Right cardiac atrium (tissue), 5 donors: ENCODE measurements around the gene ZNF800. TPM values are rescaled to one million over a fixed set of nuclear protein-coding genes. Genes with fewer than 3 reads are reported as not detected.
A peak's percentile ranks its signal among the peaks of the same experiment; 100 is the strongest.

Experiments used
- ATAC-seq, 2 donors: fragments of 200-7000 bp; cut with Tn5 transposase; one replicate each; pipeline versions ENCODE4 v1.8.0 to v1.9.1; 2020; ENCODE audit warnings: moderate library complexity in 2 of 2, mild to moderate bottlenecking in 1 of 2
- DNase-seq, 3 donors: peaks; one replicate each; pipeline ENCODE4 v3.0.0-alpha.2; 2020
- H3K27ac ChIP-seq: one replicate; pipeline ENCODE4 v1.5.1; 2013; ENCODE audit warnings: mild to moderate bottlenecking, low read length, control low read depth, moderate library complexity
- H3K27me3 ChIP-seq: one replicate; pipeline ENCODE4 v1.6.1; 2013; ENCODE audit not compliant: control insufficient read depth, insufficient read depth
- H3K4me1 ChIP-seq: one replicate; pipeline ENCODE4 v1.6.1; 2013; ENCODE audit warnings: low read length; ENCODE audit not compliant: control insufficient read depth, insufficient read depth
- H3K4me3 ChIP-seq: one replicate; pipeline ENCODE4 v1.5.1; 2013; ENCODE audit warnings: low read length, control low read depth
- H3K9me3 ChIP-seq: one replicate; pipeline ENCODE4 v1.6.1; 2013; ENCODE audit warnings: low read length; ENCODE audit not compliant: control insufficient read depth
- WGBS: extraction: QIAGEN DNeasy Blood & Tissue Kit; methylation state at CpG from one replicate; pipeline ENCODE4 v1.1.7; 2013; 5-methylcytosine and 5-hydroxymethylcytosine counted together
- intact Hi-C, 4 donors: fragments of 100-400 bp; cut with DNase I; formaldehyde crosslinking; loops; one replicate each; pipeline versions ENCODE4 v1.11.0 to v1.14.0; 2022 to 2023
- polyA plus RNA-seq: library from polyadenylated mRNA; stranded (reverse); fragments of 200-250 nt; gene quantifications from one replicate; pipeline ENCODE4 v1.2.3, GENCODE V29; 2013
- total RNA-seq, 4 donors: library from RNA; stranded (reverse); fragmentation: NEBNext Ultra II Directional; extraction: Animal tissue kit (Norgen Biotek cat#: 25700); gene quantifications; one replicate each; pipeline ENCODE4 v1.2.1, GENCODE V29; 2021
- donor health status: healthy with polysubstance abuse.
- donor health status: DM: no; HTN: yes; CAD: no.
- donor health status: DM: no; HTN: no; CAD: no.
- donor health status: DM: no; HTN: yes; CAD: no; lungs with severe emphysema.
- donor health status: DM: yes; HTN: yes; CAD: no.

The ZNF800 gene
- total and polyA plus RNA-seq, 5 donors: 5.9 to 29.3 (median 25.1) TPM

DNA sequence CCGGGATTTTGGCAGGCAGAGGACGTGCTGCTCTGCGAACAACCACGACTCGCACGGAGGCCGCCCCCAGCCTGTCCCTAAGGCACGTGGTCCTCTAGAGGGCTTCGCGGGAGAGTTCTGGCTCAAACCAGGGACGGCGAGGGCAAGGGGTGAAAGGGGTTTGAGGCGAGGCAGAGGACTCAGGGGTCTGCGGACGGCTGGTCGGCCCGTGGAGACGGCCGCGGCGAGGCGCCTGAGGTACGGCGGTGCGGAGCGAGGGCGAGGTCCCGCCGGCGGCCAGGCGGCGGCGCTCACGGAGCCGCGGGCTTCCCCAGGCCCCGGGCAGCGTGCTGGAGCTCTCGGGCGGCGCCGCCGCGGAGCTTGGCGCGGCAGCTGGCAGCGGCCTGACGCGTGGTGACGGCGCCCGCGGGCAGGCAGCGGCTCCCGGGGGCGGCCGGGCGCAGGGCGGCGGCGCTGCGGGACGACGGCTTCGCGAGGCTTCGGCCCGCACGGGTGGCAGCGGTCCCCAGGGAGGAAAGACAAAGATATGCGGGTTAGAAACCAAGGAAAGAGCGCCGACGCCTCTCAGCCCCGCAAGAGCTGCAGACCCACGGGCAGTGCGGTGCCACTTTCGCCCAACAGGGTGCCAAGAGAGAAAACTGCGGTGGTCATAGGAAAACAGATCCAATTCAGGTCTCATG is 44.8 kb downstream of the ZNF800 start:
- intact Hi-C loops: no loop called here
- Histone ChIP-seq H3K9me3 (no peaks in the 10 kb centered on the region), H3K4me3 (peak overlapping the region; percentile 30), H3K27me3 (no peaks in the 10 kb centered on the region), H3K4me1 (no peaks in the 10 kb centered on the region), H3K27ac (no peak overlapping the region)
- DNase-seq (peak; percentile 64 to 88 (median 87)), ATAC-seq (peak; percentile 98)
- WGBS: 5% methylated on average over 79 of the region's 79 CpGs

DNA sequence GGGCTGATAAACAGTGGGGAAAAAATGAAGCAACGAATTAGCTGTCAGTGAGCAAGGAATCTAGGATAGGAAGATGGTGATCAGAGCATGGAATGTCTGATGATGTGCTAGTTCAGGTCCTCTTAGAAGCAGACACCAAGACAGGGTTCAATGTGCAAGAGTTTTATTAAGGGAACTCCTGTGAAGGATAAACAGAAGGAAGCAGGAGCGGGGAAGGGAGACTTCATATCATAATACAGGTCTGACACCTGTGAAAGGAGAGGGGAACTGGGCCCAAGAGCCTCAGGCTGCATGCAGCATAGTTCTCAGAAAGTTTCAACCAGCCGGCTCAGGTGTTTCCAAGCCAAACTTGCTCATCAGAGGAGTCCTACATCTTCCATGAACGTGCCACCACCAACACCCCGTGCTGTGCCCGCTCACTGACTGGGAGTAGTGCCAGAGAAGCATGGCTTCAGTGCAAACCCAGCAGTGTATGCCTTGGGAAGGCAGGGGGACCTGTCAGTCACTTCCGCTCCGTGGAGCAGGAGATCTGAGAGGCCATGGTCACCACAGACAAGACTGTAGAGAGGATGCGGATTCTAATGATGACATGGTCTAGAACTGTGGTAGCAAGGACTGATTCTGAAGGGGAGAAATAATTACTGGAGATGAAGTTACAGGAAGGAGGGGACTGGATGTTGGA is 45.8 kb downstream of the ZNF800 start:
- peak in 1 of 2 donors; percentile 28 for ATAC-seq
- peak in 1 of 3 donors; percentile 9 for DNase-seq
- Histone ChIP-seq H3K27me3 (no peaks in the 10 kb centered on the region), H3K27ac (no peak overlapping the region), H3K9me3 (no peaks in the 10 kb centered on the region), H3K4me3 (no peak overlapping the region), H3K4me1 (no peaks in the 10 kb centered on the region)
- 86% methylated on average over 9 of the region's 9 CpGs for WGBS
- intact Hi-C loops: no loop called here

DNA sequence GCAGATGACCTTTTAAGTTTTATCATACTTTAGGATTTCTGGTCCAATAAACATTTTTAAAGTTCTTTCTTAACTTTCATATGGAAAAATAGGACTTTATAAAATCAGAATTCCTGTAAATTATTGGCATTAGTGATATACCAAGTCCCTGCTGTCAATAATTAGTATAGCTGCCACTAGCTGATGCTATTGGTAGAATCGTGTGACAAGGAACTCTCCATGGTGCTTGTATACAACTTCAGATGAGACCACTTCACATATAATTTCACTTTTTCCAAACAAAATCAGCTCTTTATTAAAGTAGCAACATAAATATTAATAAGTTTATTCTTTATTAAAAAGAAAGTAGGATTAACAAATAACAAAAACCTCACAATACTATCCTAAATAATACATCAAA is 49.9 kb downstream of the ZNF800 start:
- no peak for ATAC-seq

DNA sequence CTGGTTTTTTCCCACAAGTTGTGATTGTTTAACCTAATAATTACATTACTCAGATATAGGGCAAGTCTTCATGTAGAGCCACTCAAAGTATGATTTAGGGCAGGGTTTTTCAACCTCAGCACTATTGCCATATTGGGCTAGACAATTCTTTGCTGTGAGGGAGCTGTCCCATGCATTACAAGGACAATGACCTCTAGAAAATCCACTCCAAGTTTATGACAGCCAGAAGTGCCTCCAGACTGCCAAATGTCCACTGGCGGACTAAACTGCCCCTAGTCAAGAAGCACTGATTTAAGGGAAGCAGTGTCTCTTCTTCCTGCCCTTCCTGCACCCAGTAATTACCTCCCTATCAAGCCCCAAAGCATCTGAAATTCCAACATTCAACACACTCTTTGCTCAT is 54.4 kb downstream of the ZNF800 start:
- DNase-seq: no peak
- H3K9me3 ChIP-seq: no peaks in the 10 kb centered on the region
- ATAC-seq: no peak
- no peaks in the 10 kb centered on the region for H3K27me3 ChIP-seq
- WGBS: 72% methylated on average over 1 of the region's 1 CpG
- H3K4me1 ChIP-seq: no peaks in the 10 kb centered on the region
- H3K27ac ChIP-seq: no peak overlapping the region
- no peak overlapping the region for H3K4me3 ChIP-seq
- intact Hi-C loops: no loop called here

More for the DNA sequence above, 49.9 kb downstream of the ZNF800 start:
- no peak overlapping the region for H3K27ac ChIP-seq
- H3K4me3 ChIP-seq: no peak overlapping the region
- 56% methylated on average over 1 of the region's 1 CpG for WGBS
- H3K27me3 ChIP-seq: no peaks in the 10 kb centered on the region
- intact Hi-C loops: no loop called here
- H3K4me1 ChIP-seq: no peaks in the 10 kb centered on the region
- no peaks in the 10 kb centered on the region for H3K9me3 ChIP-seq
- DNase-seq: no peak

DNA sequence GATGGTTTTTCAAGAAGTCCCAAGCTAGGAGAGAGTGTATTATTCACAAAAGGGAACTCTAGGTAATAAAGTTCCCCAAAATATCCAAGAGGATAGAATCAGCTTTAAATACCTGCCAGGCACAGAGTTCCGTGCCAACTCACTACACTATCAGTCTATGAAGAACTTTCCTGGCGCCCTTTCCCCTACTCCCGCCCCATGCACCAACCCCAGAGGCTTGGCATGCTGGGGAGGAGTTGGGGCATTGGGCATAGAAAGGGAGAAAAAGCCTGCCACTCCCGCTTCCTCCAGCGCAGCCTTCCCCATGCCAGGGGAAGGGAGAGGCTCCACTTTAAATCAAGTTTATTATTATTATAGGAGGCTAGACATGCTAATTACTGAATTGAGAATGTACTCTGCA is 54.9 kb downstream of the ZNF800 start:
- WGBS: 66% methylated on average over 5 of the region's 5 CpGs
- no peak overlapping the region for H3K4me3 ChIP-seq
- H3K4me1 ChIP-seq: no peaks in the 10 kb centered on the region
- no peaks in the 10 kb centered on the region for H3K9me3 ChIP-seq
- intact Hi-C loops: no loop called here
- H3K27ac ChIP-seq: no peak overlapping the region
- no peaks in the 10 kb centered on the region for H3K27me3 ChIP-seq
- ATAC-seq: peak; percentile 53 to 56
- DNase-seq: peak in 1 of 3 donors; percentile 33

DNA sequence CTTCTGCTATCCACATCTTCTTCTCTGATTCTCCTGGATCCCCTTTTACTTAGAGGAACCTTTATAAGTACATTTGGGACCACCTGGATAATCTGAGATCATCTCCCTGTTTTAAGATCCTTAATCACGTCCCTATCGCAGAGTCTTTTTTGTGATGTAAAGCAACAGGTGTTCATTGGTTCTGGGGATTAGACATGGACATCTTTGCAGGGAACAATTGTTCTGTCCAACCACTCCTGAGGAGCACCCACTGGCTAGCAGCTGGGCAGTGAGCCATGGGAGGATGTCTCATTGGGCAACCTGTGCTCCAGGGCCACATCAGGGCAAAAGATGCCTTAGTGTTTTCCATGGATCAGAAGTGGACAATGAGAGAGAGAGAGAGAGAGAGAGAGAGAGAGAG is 56.0 kb downstream of the ZNF800 start:
- DNase-seq: no peak
- H3K27me3 ChIP-seq: no peaks in the 10 kb centered on the region
- 92% methylated on average over 2 of the region's 2 CpGs for WGBS
- H3K9me3 ChIP-seq: no peaks in the 10 kb centered on the region
- no peak overlapping the region for H3K4me3 ChIP-seq
- ATAC-seq: no peak
- no peak overlapping the region for H3K27ac ChIP-seq
- intact Hi-C loops: no loop called here
- H3K4me1 ChIP-seq: no peaks in the 10 kb centered on the region

DNA sequence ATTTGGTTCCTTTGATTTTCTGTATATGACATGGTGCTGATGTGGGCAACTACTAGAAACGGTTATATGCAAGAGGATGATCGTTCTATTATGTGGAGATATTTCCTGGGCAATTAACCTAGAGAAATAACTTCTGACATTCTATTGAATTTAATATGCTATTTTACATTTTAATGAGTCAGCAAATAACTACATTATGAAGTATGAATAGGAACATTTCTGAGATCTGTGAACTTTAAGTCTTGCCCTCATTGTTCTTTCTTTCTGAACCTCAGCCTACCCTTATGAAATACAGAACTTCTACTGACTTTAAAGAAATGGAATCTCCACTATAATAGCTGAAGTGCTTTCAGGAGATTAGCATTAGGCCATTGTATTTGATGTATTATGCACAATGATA is 59.6 kb downstream of the ZNF800 start:
- H3K9me3 ChIP-seq: no peaks in the 10 kb centered on the region
- no peak overlapping the region for H3K27ac ChIP-seq
- no peaks in the 10 kb centered on the region for H3K27me3 ChIP-seq
- no peak overlapping the region for H3K4me3 ChIP-seq
- intact Hi-C loops: no loop called here
- DNase-seq (no peak), ATAC-seq (no peak)
- 74% methylated on average over 2 of the region's 2 CpGs for WGBS
- H3K4me1 ChIP-seq: no peaks in the 10 kb centered on the region

DNA sequence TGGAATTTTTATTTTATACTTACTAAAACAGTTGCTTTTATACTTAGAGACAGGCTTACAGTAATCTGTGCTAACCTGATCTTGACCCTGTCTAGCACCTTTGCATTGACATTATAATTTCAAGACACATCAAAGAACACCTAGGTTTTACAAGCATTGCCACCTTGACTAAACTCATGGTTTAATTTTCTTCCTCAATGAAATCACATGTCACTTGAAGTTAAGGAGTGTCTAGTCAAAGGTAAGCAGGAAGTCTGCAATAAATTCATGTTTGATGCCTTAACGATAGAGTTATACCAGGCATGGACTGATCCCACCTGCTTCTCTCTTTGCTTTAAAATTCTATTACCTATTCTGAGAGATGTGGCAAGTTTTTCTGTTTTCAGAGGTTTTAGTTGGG is 62.4 kb downstream of the ZNF800 start:
- Histone ChIP-seq H3K4me1 (no peaks in the 10 kb centered on the region), H3K4me3 (no peak overlapping the region), H3K9me3 (no peaks in the 10 kb centered on the region), H3K27ac (no peak overlapping the region), H3K27me3 (no peaks in the 10 kb centered on the region)
- ATAC-seq (no peak), DNase-seq (no peak)
- intact Hi-C loops: no loop called here
- 83% methylated on average over 1 of the region's 1 CpG for WGBS

DNA sequence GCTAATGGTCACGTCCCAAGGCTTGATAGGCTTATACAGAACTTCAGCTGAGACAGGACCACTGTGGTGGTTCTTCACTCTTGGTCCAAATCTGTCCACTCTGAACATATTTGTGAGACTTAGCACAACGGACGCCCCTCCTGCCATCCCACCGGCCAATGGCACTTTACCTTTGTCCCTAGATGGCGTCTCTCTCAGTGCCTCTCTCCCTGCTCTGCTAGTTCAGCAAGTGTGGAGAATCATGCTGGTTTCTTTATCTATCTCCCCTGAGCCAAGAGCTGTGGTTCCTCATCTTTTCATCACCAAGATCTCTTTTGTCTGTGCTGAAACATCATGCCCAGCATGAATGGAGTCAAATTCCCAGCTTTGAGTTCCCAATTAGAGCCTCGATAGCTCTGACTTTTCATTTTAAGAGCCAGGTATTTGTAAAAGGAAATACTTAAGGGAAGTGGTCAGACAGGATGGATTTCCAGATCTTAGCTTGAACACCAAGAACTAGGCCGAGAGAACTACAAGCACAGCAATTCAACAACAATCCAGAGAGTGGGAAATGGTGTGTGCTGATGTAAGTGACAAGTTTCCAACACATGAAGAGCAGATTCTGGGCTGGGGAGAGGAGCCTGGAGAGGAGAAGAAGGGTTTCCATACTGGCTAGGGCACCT is 69.5 kb downstream of the ZNF800 start:
- WGBS: 51% methylated on average over 7 of the region's 7 CpGs
- H3K27me3 ChIP-seq: no peaks in the 10 kb centered on the region
- no peaks in the 10 kb centered on the region for H3K9me3 ChIP-seq
- DNase-seq (no peak), ATAC-seq (no peak)
- H3K4me3 ChIP-seq: no peak overlapping the region
- intact Hi-C loops: no loop called here
- no peak overlapping the region for H3K27ac ChIP-seq
- H3K4me1 ChIP-seq: no peaks in the 10 kb centered on the region

DNA sequence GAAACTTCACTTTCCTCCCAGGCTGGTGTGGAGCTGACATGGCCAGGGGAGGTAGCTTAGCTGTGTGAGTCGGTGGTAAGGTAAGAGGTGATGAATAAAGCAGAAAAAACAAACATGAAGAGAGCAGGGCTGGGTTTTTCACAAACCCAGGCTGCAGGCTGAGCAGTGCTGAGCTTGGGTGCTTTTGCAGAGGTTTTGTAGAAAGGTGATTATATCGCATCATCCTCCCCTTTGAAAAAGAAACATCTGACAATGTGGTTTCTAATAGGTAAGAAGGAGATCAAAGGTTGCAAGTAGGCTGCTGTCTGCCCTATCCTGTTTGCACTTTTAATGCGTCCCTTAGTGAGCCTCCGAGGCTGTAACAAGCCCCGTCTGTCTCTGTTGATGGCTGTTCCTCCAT is 70.2 kb downstream of the ZNF800 start:
- Histone ChIP-seq H3K4me1 (no peaks in the 10 kb centered on the region), H3K4me3 (no peak overlapping the region), H3K27ac (no peak overlapping the region), H3K27me3 (no peaks in the 10 kb centered on the region), H3K9me3 (no peaks in the 10 kb centered on the region)
- intact Hi-C loops: no loop called here
- WGBS: 67% methylated on average over 5 of the region's 5 CpGs
- ATAC-seq: no peak
- no peak for DNase-seq

DNA sequence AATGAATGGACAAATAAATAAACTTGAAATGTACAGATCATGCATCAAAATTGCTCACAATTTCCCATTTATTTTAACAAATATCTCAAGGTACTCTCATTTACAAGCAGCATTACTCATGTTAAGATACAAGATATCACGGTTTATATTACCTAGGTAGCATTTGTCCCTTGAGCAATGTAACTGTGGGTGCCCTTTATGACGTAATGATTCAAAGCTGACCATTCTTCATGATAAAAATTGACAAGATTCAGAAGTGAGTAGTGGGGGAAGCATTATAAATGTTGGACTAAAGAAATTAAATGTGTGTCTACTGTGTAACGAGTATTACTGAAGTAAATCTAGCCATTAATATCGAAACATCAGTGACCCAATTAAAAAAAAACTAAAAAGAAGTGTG is 71.5 kb downstream of the ZNF800 start:
- WGBS: 74% methylated on average over 4 of the region's 4 CpGs
- no peak for DNase-seq
- Histone ChIP-seq H3K9me3 (no peaks in the 10 kb centered on the region), H3K4me3 (no peak overlapping the region), H3K4me1 (no peaks in the 10 kb centered on the region), H3K27ac (no peak overlapping the region), H3K27me3 (no peaks in the 10 kb centered on the region)
- intact Hi-C loops: no loop called here
- ATAC-seq: no peak
